ENCODE data around the gene AVPR1B. TPM values are rescaled to one million over a fixed set of nuclear protein-coding genes. Genes with fewer than 3 reads are reported as not detected.

Gene AVPR1B
- total and polyA plus RNA-seq, 2 donors (not counting 3 experiments of a cell fraction or from before 2014, with no cell fraction given): not detected

- no peak overlapping the region for H3K9ac ChIP-seq (replicated peaks; ENCODE audit: extremely low read depth, insufficient read depth, low read length)
- dilution Hi-C loops (cut with MboI; ENCODE audit: extremely low pct_ligation_motif_present, low sequenced_read_pairs) (no loop called here), intact Hi-C loops (cut with micrococcal nuclease) (no loop called here)
- ChIA-PET CTCF (no interaction called here), POLR2A (no interaction called here)
- no peaks in the 10 kb centered on the region for H3K79me2 ChIP-seq (ENCODE audit: control insufficient read depth, insufficient read depth, low read length)
- DNase-seq (ENCODE audit: low read depth, low spot score) (no peak), FAIRE-seq (no peak)
- no peak overlapping the region for H3K4me2 ChIP-seq (ENCODE audit: insufficient read depth, low read length)
- H3K9me1 ChIP-seq (replicated peaks; ENCODE audit: control insufficient read depth, extremely low read depth, insufficient read depth, low read length): no peaks in the 10 kb centered on the region
- TF ChIP-seq EZH2 (IDR thresholded peaks at IDR 0.05; ENCODE audit: borderline replicate concordance, low read depth, low read length, severe bottlenecking) (no peak), FOS (IDR thresholded peaks at IDR 0.05; ENCODE audit: borderline replicate concordance, insufficient read depth, low read length) (no peak), POLR2AphosphoS5 (IDR thresholded peaks at IDR 0.05; ENCODE audit: insufficient read depth, low read depth, low read length) (no peak), POLR2A (IDR thresholded peaks at IDR 0.05; ENCODE audit: low read depth, low read length) (no peak), GATA2 (IDR thresholded peaks at IDR 0.05; ENCODE audit: insufficient read depth, insufficient read length, low read depth, low read length) (no peak), MAX (IDR thresholded peaks at IDR 0.05; ENCODE audit: insufficient read depth, insufficient read length) (no peak), JUN (IDR thresholded peaks at IDR 0.05; ENCODE audit: borderline replicate concordance, insufficient read depth, insufficient read length, low read depth) (no peak), CTCF (IDR thresholded peaks at IDR 0.05; ENCODE audit: extremely low read depth in 1 of 2, insufficient read depth in 1 of 2, low read depth in 1 of 2, low read length in 2 of 2) (no peak), MYC (IDR thresholded peaks at IDR 0.05; ENCODE audit: low read depth, low read length) (no peak)
- no TSS peak for BruUV-seq (replicated peaks)
- H2AFZ ChIP-seq (ENCODE audit: low read depth, low read length): no peak overlapping the region
- no peak overlapping the region for H3K4me3 ChIP-seq (replicated peaks in 1 of 3; ENCODE audit: insufficient read depth in 1 of 3, low read depth in 1 of 3, low read length in 3 of 3)
- peaks cover 26 to 34% of the 10 kb centered on the region in 2 experiments for H3K27me3 ChIP-seq (ENCODE audit: control insufficient read depth in 2 of 2, insufficient read depth in 2 of 2, low read length in 2 of 2)
- H3K9me3 ChIP-seq (replicated peaks; ENCODE audit: control insufficient read depth, insufficient read depth, low read length): no peaks in the 10 kb centered on the region
- H3K27ac ChIP-seq (ENCODE audit: insufficient read depth, low read depth, low read length): no peak overlapping the region
- no peaks in the 10 kb centered on the region for H3K4me1 ChIP-seq (ENCODE audit: control insufficient read depth, extremely low read depth, insufficient read depth, low read length)
- no peaks in the 10 kb centered on the region for H3K36me3 ChIP-seq (ENCODE audit: control insufficient read depth in 2 of 2, extremely low read depth in 1 of 2, insufficient read depth in 2 of 2, low read length in 2 of 2)
- H4K20me1 ChIP-seq (replicated peaks; ENCODE audit: control insufficient read depth, extremely low read depth, insufficient read depth, low read length): no peaks in the 10 kb centered on the region
Observed at GRCh38 chr1:206145771-206146290, 28.6 kb upstream of the AVPR1B start.

Measured in endothelial cell of umbilical vein (primary cell).